Muscle of leg (tissue), 11 donors: ENCODE measurements around the gene PRKAR1B. TPM values are rescaled to one million over a fixed set of nuclear protein-coding genes. Genes with fewer than 3 reads are reported as not detected.

Source experiments
- DNase-seq: peaks from one replicate; pipeline ENCODE4 v3.0.0; 2013
- H3K27ac ChIP-seq: one replicate; pipeline ENCODE4 v1.5.1; 2013; ENCODE audit warnings: mild to moderate bottlenecking, low read length, control low read depth
- H3K27me3 ChIP-seq: one replicate; pipeline ENCODE4 v1.6.1; 2013; ENCODE audit warnings: low read length; ENCODE audit not compliant: control insufficient read depth, insufficient read depth
- H3K36me3 ChIP-seq: one replicate; pipeline ENCODE4 v1.6.1; 2013; ENCODE audit warnings: low read length; ENCODE audit not compliant: control insufficient read depth, insufficient read depth
- H3K4me1 ChIP-seq: one replicate; pipeline ENCODE4 v1.6.1; 2013; ENCODE audit warnings: low read length; ENCODE audit not compliant: control insufficient read depth, insufficient read depth
- H3K4me3 ChIP-seq: one replicate; pipeline ENCODE4 v1.5.1; 2013; ENCODE audit warnings: low read length, control low read depth
- H3K9me3 ChIP-seq: replicated peaks from 2 replicates; pipeline ENCODE4 v1.6.1; 2013; ENCODE audit warnings: low read depth, low read length; ENCODE audit not compliant: control insufficient read depth
- WGBS: methylation state at CpG from one replicate; pipeline ENCODE4 v1.1.5; 2013; ENCODE audit warnings: missing lambda C conversion rate; ENCODE audit not compliant: insufficient coverage; 5-methylcytosine and 5-hydroxymethylcytosine counted together
- polyA plus RNA-seq, 8 donors: library from polyadenylated mRNA; unstranded; fragments of 120-200 nt; gene quantifications; one replicate each; pipeline versions ENCODE4 v1.2.1 to v1.2.3, GENCODE V29; 2013; ENCODE audit warnings: inconsistent platforms in 1 of 8, low replicate concordance in 1 of 8; ENCODE audit not compliant: insufficient read length in 8 of 8, insufficient read depth in 1 of 8
- total RNA-seq: library from RNA; stranded (reverse); fragments of 120-200 nt; gene quantifications from one replicate; pipeline ENCODE4 v1.2.4, GENCODE V29; 2013

The PRKAR1B gene
- total and polyA plus RNA-seq, 9 donors: 23.1 to 45.4 (median 35.0) TPM

GRCh38 chr7:549066-549890, 177.8 kb downstream of the PRKAR1B start:
- WGBS: 80% methylated on average over 32 of the region's 43 CpGs
- Histone ChIP-seq H3K27ac (no peak overlapping the region), H3K4me3 (no peak overlapping the region), H3K9me3 (no peaks in the 10 kb centered on the region), H3K4me1 (peaks cover 20% of the 10 kb centered on the region), H3K27me3 (no peaks in the 10 kb centered on the region), H3K36me3 (peaks cover 9% of the 10 kb centered on the region)
- DNase-seq: no peak

GRCh38 chr7:548401-548800, 178.7 kb downstream of the PRKAR1B start:
- 96% methylated on average over 11 of the region's 11 CpGs for WGBS
- no peak for DNase-seq
- no peak overlapping the region for H3K27ac ChIP-seq

GRCh38 chr7:545470-545869, 181.6 kb downstream of the PRKAR1B start:
- no peak for DNase-seq

More at GRCh38 chr7:548401-548800, 178.7 kb downstream of the PRKAR1B start:
- H3K4me1 ChIP-seq: peaks cover 14% of the 10 kb centered on the region
- H3K4me3 ChIP-seq: no peak overlapping the region
- H3K9me3 ChIP-seq: no peaks in the 10 kb centered on the region
- H3K27me3 ChIP-seq: peaks cover 2% of the 10 kb centered on the region
- peaks cover 9% of the 10 kb centered on the region for H3K36me3 ChIP-seq

GRCh38 chr7:544338-545221, 182.5 kb downstream of the PRKAR1B start:
- no peak overlapping the region for H3K4me3 ChIP-seq
- DNase-seq: no peak
- no peak overlapping the region for H3K27ac ChIP-seq
- H3K27me3 ChIP-seq: peaks cover 5% of the 10 kb centered on the region
- WGBS: 91% methylated on average over 13 of the region's 18 CpGs
- no peaks in the 10 kb centered on the region for H3K9me3 ChIP-seq
- peaks cover 20% of the 10 kb centered on the region for H3K4me1 ChIP-seq
- H3K36me3 ChIP-seq: peaks cover 3% of the 10 kb centered on the region

More at GRCh38 chr7:545470-545869, 181.6 kb downstream of the PRKAR1B start:
- peaks cover 8% of the 10 kb centered on the region for H3K36me3 ChIP-seq
- no peak overlapping the region for H3K4me3 ChIP-seq
- no peaks in the 10 kb centered on the region for H3K9me3 ChIP-seq
- H3K4me1 ChIP-seq: peaks cover 16% of the 10 kb centered on the region
- peaks cover 5% of the 10 kb centered on the region for H3K27me3 ChIP-seq
- 78% methylated on average over 14 of the region's 16 CpGs for WGBS
- H3K27ac ChIP-seq: no peak overlapping the region

GRCh38 chr7:543501-544337, 183.4 kb downstream of the PRKAR1B start:
- no peaks in the 10 kb centered on the region for H3K36me3 ChIP-seq
- DNase-seq: no peak
- no peak overlapping the region for H3K27ac ChIP-seq
- no peak overlapping the region for H3K4me3 ChIP-seq
- peaks cover 27% of the 10 kb centered on the region for H3K4me1 ChIP-seq
- 73% methylated on average over 10 of the region's 18 CpGs for WGBS
- H3K27me3 ChIP-seq: peaks cover 5% of the 10 kb centered on the region
- H3K9me3 ChIP-seq: no peaks in the 10 kb centered on the region

GRCh38 chr7:542713-543500, 184.2 kb downstream of the PRKAR1B start:
- no peak for DNase-seq
- no peaks in the 10 kb centered on the region for H3K9me3 ChIP-seq
- H3K36me3 ChIP-seq: no peaks in the 10 kb centered on the region
- peaks cover 5% of the 10 kb centered on the region for H3K27me3 ChIP-seq
- peaks cover 35% of the 10 kb centered on the region for H3K4me1 ChIP-seq
- H3K27ac ChIP-seq: no peak overlapping the region
- no peak overlapping the region for H3K4me3 ChIP-seq
- 33% methylated on average over 21 of the region's 27 CpGs for WGBS

GRCh38 chr7:542131-542712, 184.9 kb downstream of the PRKAR1B start:
- H3K27ac ChIP-seq: no peak overlapping the region
- no peak for DNase-seq
- WGBS: 69% methylated on average over 20 of the region's 28 CpGs
- no peaks in the 10 kb centered on the region for H3K36me3 ChIP-seq
- no peaks in the 10 kb centered on the region for H3K9me3 ChIP-seq
- peaks cover 37% of the 10 kb centered on the region for H3K4me1 ChIP-seq
- no peak overlapping the region for H3K4me3 ChIP-seq
- peaks cover 5% of the 10 kb centered on the region for H3K27me3 ChIP-seq

- Histone ChIP-seq H3K27ac (no peak overlapping the region), H3K4me3 (no peak overlapping the region), H3K36me3 (no peaks in the 10 kb centered on the region), H3K9me3 (no peaks in the 10 kb centered on the region), H3K27me3 (peaks cover 5% of the 10 kb centered on the region), H3K4me1 (peaks cover 37% of the 10 kb centered on the region)
- 77% methylated on average over 16 of the region's 17 CpGs for WGBS
- no peak for DNase-seq
Observed at GRCh38 chr7:541661-542060, 185.4 kb downstream of the PRKAR1B start.

GRCh38 chr7:540997-541396, 186.1 kb downstream of the PRKAR1B start:
- Histone ChIP-seq H3K36me3 (no peaks in the 10 kb centered on the region), H3K27me3 (peaks cover 5% of the 10 kb centered on the region), H3K4me3 (no peak overlapping the region), H3K4me1 (peaks cover 38% of the 10 kb centered on the region), H3K9me3 (no peaks in the 10 kb centered on the region), H3K27ac (no peak overlapping the region)
- WGBS: 87% methylated on average over 6 of the region's 12 CpGs
- DNase-seq: no peak
